Posterior cingulate gyrus (tissue), 11 donors: Measurements from ENCODE around the gene ACAP2.
"Not testable (repeated sequence)": the region's sequence is repeated elsewhere in the genome, so short reads cannot be mapped to it uniquely, and the experiment has no call there.

Experiments
- DNase-seq, 10 donors: peaks; one replicate each; pipeline versions ENCODE4 v3.0.0 to v3.0.0-alpha.2; 2020 to 2021; ENCODE audit warnings: mixed read lengths in 3 of 10
- intact Hi-C: fragments of 100-400 bp; cut with DNase I; formaldehyde crosslinking; loops from one replicate; pipeline ENCODE4 v1.15.1; 2023

The ACAP2 gene

GRCh38 chr3:195395208-195395816 lies 47.5 kb downstream of the ACAP2 start:
- intact Hi-C loops: no loop called here
- DNase-seq: no peak

GRCh38 chr3:195394700-195395099 lies 48.1 kb downstream of the ACAP2 start:
- DNase-seq: no peak
- intact Hi-C loops: no loop called here

- DNase-seq: no peak
- intact Hi-C loops: no loop called here
Measured at GRCh38 chr3:195394024-195394423, 48.8 kb downstream of the ACAP2 start.

- DNase-seq: no peak
- intact Hi-C loops: no loop called here
Measured at GRCh38 chr3:195388380-195388779, 54.4 kb downstream of the ACAP2 start.

- intact Hi-C loops: no loop called here
- DNase-seq: no peak
Measured at GRCh38 chr3:195386739-195387138, 56.1 kb downstream of the ACAP2 start.

GRCh38 chr3:195385526-195385925 lies 57.3 kb downstream of the ACAP2 start:
- DNase-seq: no peak
- intact Hi-C loops: no loop called here

GRCh38 chr3:195384952-195385351 lies 57.9 kb downstream of the ACAP2 start:
- no peak for DNase-seq
- intact Hi-C loops: no loop called here

- intact Hi-C loops: no loop called here
- no peak for DNase-seq
Measured at GRCh38 chr3:195372220-195372619, 70.6 kb downstream of the ACAP2 start.

GRCh38 chr3:195366200-195366925 lies 76.5 kb downstream of the ACAP2 start:
- intact Hi-C loops: no loop called here
- no peak for DNase-seq

- no peak for DNase-seq
- intact Hi-C loops: no loop called here
Measured at GRCh38 chr3:195365371-195365770, 77.4 kb downstream of the ACAP2 start.

- DNase-seq, intact Hi-C loops: not testable (repeated sequence)
Measured at GRCh38 chr3:195357797-195358196, 85.0 kb downstream of the ACAP2 start.

GRCh38 chr3:195356151-195357086 lies 86.4 kb downstream of the ACAP2 start:
- intact Hi-C loops: no loop called here
- peak; percentile 34 to 94 (median 60) for DNase-seq

- intact Hi-C loops, DNase-seq: not testable (repeated sequence)
Measured at GRCh38 chr3:195354009-195354408, 88.8 kb downstream of the ACAP2 start.

- no peak for DNase-seq
- intact Hi-C loops: no loop called here
Measured at GRCh38 chr3:195352895-195353488, 89.8 kb downstream of the ACAP2 start.

- intact Hi-C loops: no loop called here
- DNase-seq: no peak
Measured at GRCh38 chr3:195348426-195349115, 94.2 kb downstream of the ACAP2 start.

GRCh38 chr3:195337747-195338146 lies 105.1 kb downstream of the ACAP2 start:
- intact Hi-C loops: no loop called here
- no peak for DNase-seq

GRCh38 chr3:195334967-195335366 lies 107.9 kb downstream of the ACAP2 start:
- intact Hi-C loops: no loop called here
- no peak for DNase-seq

- intact Hi-C loops: no loop called here
- no peak for DNase-seq
Measured at GRCh38 chr3:195319060-195319459, 123.8 kb downstream of the ACAP2 start.

- no peak for DNase-seq
- intact Hi-C loops: no loop called here
Measured at GRCh38 chr3:195312714-195313113, 130.1 kb downstream of the ACAP2 start.

GRCh38 chr3:195307711-195308110 lies 135.1 kb downstream of the ACAP2 start:
- intact Hi-C loops: no loop called here
- DNase-seq: no peak
